Measurements from ENCODE around the gene PPP1R12B.
"Not testable (repeated sequence)": the region's sequence is repeated elsewhere in the genome, so short reads cannot be mapped to it uniquely, and the experiment has no call there.

Gene PPP1R12B

DNA sequence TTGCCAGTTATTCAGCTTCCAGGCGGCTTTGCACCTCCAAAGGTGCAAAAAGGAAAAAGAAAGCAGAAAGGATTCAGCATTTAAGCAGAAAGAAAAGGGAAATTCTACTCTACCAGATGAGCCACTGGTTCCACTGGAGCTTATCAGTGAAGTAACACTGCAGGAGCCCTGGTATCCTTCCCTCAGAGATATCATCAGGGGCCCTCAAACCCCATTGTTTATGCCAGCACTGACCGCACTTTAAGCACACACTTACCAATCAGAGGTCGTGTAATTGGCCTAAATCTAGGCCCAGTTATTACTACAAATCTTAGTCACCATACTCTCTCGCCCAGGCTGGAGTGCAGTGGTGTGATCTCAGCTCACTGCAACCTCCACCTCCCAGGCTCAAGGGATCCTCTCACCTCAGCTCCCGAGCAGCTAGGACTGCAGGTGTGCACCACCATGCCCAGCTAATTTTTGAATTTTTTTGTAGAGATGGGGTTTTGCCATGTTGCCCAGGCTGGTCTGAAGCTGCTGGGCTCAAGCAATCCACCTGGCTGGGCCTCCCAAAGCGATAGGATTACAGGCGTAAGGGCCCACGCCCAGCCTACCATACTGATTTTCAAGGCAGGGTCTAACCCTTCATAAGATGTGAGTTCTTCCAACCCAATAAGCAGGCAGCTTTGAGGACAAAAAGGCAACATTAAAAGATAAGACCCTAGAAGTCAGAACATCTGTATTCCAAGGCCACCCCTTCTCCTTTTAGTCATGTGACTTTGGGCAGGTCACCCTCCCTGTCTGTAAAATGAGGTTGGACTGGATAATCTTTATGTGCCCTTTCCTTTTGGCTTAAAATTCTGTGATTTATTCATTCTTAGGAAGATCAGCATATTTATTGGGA is 236.4 kb downstream of the PPP1R12B start:
- no peak for DNase-seq (ENCODE audit: low spot score)

DNA sequence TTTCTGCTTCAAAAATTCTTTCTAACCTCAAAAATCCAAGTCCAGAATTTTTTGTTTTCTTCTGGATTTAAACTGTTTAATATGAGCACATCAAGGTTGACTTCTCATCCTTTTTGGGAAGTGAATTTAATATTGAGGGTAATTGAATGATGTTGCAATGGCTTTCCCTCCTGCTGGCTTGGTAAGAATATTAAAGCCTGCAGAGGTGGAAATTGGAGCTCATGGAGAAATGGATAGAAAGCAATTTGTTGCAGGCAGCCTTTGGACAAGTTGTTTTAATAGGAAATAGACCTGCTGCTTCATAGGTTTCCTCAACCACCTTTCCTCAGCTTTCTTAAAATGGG is 237.1 kb downstream of the PPP1R12B start:
- DNase-seq (ENCODE audit: low spot score) = no peak

DNA sequence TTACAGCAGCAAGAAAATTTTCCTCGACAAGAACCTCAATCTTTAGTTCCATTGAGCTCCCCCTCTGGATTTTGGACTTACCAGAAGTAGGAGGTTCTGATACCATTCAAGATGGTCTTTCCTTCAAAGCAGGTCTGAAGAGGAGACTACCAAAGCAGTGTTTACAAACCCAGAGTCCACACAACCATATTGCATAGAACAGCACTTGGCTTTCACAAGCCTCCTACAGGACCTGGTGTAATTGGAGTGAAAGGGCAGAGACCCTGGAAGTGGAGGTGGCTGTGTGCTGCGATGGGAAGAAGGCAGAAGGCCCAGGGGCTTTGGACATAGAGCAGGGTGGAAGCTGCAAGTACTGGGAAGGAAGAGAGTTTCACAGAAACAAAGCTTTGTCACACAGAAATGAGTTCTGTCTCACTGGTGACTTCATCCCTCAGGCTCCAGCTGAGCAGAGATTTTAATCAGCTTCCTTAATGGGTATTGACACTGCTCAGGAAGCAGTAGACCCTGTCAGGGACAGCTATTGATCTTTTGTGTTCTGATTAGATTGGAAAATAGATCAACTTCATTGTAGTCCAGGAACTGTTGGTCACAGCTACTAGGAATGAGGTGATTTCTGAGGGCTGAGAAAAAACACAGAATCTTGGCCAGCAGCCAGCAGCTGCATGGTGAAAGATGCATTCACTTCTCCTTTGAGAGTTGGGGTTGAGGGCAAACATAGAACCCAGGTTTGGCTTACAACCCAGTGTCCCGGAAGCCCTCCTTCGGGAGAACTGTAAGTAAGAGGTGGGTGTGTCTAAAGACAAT is 237.7 kb downstream of the PPP1R12B start:
- no peak for DNase-seq (ENCODE audit: low spot score)

DNA sequence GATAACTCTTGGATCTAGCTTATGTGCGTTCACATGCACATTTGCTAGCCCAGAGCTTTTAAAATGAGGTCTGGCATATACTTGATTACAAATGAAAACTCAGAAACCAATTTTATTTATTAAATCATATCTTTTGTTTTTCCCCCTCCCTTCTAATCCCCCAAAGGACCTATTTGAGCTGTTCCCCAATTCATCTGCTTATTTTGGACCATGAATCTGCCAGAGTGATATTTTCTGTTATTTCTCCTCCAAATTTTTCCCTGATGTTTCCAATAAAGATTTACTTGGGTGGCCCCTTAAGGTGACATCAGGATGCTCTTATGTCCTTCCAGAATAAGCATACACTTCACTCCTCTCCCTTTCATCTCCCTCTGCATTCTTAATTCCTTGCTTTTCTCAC is 238.4 kb downstream of the PPP1R12B start:
- DNase-seq (ENCODE audit: low spot score) = no peak

DNA sequence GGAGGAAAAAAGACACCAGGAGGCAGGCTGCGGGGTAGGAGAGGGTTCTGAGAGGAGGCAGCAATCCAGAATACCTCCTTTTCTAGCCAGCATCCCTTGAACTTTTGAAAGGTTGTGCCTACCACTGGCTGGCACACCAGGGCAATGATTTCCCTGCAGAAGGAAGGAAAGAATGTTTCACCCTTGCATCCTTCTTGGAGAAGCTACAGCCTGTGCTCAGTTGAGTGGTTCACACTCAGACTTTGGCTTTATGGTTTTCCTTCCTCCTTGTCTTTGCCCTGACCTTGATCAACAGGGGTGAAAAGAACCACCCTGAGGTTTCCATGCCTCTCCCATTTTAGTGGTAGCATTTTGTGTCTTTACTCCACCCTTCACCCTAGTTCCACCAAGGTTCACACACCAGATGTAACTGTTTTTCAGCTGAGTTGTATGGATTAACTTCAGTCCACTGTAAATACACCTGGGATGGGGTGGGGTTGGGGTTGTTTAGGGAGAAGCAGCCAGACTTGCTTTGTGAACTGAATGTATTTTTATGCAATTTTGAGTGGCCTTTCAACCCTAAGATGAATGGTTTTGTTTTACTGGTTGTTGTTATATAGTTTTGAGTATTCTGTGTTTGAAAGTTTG is 239.5 kb downstream of the PPP1R12B start:
- no peak for DNase-seq (ENCODE audit: low spot score)

DNA sequence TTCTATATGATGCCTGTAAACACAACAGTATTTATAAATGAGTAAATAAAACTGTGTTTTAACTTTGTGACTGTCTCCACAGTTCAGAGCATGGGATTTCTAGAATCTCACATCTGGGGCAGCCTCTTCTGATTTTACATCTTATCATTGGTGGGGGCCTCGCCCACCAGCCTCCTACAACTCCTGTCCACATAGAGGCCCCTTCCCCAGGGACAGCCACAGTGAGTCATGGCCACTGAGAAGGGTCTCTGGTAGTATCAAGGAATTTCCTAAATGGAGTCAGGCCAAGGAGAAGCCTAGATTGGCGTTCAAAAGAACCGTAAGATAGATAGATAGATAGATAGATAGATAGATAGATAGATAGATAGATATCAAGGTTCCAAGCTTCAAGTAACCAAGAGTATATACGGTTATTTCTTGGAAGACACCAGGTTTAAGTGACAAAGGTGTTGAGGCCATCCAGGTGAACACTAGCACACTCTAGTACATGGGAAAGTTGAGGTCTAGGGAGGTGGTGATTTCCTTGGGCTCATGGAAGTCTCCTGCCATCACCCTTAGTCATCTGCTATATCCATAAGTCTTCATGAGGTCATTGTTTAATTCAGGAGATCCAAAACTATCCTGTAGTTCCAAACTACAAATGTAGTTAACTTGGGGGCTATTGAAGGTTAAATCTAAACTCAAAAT is 240.1 kb downstream of the PPP1R12B start:
- DNase-seq (ENCODE audit: low spot score) = no peak

DNA sequence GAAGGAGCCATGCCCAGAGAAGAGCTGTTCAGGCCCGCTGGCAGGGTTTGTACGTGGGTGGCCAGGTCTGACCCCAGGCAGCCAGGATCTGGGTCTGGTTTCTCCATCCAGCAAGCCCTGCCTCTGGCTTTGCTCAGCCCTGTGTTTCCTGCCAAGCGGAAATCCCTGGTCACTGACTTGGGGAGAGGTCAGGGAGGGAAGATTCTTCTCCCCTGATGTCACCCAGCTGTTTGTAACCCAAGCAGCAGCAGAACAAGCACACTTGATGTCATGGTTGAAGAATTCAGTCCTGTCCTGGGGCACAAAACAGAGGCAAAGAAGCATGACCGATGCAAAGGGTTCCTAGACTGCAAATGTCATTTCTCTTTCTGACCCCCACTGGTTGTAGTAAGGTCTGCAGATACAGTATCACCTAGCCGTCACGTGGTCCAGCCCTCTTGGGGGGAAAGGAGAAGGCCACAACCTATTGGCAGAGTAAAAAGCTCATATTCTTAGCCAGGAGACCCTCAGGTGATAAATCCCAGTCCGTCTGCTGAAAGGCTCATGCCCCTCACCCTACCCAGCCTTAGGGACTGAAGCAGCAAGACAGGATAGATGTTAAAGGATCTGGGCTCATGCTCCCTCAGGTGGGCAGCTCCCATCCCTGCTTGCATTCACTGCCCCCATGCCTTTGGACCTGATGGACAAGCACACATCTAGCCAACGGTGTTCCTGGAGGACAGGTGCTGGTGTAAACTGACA is 240.9 kb downstream of the PPP1R12B start:
- DNase-seq (ENCODE audit: low spot score) = peak; percentile 59

DNA sequence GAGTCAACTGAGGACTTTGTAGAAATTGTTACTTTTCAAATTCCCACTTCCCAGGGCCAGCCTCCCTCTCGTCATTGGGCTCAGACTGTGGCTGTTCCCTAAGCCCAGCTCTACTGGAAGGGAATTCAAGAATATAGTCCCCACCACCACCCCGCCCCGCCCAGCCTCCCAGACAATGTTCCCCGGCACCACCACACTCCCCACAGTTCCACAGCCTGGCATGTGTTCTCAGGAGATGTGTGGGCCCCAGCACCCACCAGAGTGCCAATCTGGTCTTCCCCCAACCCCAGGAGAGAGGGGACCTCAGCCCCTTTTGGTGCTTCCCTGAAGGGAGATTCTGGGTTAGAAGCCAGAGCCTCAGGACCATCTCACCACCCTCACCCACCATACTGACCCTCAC is 241.6 kb downstream of the PPP1R12B start:
- DNase-seq (ENCODE audit: low spot score) = no peak

DNA sequence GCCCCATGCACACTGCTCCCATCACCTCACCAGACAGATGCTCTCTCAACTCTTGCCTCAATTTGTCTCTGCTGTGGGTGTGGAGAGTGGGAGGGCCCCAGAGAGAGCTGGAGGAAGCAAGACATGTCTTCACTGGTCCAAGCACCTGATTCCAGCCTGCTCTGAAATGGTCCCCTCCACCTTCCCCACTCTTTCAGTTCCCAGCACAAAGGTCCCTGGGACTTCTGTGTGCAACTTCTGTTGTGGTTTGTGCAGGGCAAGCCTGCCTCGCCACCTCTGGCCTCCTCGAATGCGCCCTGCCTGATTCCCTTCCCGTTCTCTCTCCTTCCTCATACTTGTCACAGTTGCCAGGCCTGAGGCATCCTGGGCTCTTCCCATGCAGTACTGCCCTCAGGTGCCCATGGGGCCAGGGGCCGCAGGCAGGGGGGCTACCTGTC is 242.5 kb downstream of the PPP1R12B start:
- no peak for DNase-seq (ENCODE audit: low spot score)

DNA sequence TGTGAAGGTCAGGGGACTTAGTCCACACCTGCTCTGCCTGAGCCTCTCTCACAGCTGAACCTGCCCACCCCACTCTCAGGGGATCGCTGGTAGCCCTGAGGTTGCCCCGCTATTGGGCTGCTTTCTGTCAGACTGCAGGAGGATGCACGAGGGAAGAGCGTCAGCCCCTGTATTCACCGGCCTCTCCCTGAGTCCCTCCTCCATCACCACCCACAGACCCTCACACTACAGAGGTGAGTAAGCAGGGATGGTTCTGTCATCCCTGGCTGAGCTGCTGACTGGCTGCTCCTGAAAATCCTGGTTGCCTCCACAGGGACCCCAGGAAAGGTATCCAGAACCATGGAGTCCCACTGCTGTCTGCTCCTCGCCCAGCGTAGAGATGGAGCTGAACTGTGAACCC is 243.0 kb downstream of the PPP1R12B start:
- no peak for DNase-seq (ENCODE audit: low spot score)

DNA sequence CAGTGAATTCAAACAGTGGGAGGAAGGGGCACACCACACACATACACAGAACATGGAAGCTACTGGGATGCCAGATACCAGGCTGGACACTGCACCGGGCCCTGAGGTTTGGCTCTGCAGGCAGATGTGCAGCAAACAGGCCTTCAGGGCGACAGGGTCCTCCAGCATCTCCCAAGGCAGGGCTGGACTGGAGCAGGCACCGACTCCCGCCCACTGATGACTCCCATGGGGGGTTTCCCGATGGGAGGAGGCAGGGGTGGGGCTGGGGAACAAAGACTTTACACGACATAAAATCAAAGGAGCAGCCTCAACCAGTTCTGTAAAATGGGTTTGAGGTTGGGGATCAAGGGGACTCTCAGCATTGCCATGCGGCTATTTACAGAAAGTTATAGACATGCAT is 243.6 kb downstream of the PPP1R12B start:
- DNase-seq (ENCODE audit: low spot score) = no peak

DNA sequence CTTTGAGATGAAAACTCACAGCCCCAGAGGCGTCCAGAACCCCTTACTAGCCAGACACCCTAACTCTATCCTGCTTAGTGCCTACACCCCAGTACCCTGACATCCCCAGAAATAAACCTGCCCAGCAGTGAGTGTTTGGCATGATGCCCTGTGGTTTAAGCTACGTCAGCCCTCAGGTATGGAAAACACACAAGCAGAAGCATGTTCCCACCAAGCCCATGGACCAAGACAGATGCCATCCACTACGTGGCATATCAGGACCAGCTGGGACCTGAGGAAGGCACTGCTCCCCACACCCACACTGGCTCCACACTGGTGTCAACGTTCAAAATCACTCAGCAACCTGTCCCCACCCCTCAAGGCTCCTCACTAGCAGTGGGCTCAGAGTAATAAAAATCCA is 245.3 kb downstream of the PPP1R12B start:
- no peak for DNase-seq (ENCODE audit: low spot score)

DNA sequence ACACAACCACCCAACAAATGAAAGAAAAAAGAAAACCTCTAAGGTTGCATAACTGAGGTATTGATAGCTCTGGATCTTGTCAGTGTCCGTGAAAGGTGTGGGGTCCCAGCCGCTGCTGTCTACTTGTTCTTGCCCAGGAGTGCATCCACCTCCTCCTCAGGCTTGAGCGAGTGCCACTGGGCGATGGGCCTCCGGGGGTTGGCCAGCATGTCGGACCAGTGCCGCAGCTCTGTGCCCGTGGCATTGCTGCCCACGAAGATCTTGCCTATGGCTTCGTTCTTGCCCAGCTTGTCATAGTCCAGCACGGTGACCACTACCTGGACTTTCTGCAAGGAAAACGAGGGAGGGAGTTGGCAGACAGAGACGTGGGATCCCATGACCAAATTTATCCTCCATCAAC is 248.1 kb downstream of the PPP1R12B start:
- DNase-seq (ENCODE audit: low spot score) = no peak

DNA sequence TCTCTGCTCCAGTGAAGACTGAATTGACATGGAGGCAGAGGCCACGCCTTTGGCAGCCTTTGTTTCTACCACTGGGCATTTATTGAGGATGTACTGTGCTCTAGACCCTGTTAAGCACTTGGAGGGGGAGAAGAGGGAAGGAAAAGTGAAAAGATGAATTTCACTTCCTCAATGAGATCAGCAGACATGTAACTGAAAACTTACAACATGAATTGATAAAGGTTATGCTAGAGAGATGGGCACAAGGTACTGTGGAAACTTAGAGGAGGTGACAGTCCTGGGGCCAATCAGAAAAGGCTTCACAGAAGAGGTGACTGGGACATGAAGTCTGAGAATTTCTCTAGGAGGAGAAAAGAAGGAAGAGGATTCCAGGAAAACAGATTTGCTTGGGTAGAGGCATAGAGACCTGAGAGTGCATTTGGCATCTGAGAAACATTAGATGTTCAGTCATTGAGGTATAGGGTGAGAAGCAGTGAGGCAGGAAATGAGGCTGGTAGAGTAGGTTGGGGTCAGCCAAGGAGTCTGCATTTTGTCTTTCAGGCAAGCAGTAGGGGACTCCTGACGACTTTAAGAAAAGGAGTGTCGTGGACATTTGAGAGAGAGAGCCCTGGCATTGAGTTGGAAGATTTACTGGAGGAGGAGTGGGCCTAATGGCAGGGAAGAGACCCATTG is 248.7 kb downstream of the PPP1R12B start:
- DNase-seq (ENCODE audit: low spot score) = no peak

DNA sequence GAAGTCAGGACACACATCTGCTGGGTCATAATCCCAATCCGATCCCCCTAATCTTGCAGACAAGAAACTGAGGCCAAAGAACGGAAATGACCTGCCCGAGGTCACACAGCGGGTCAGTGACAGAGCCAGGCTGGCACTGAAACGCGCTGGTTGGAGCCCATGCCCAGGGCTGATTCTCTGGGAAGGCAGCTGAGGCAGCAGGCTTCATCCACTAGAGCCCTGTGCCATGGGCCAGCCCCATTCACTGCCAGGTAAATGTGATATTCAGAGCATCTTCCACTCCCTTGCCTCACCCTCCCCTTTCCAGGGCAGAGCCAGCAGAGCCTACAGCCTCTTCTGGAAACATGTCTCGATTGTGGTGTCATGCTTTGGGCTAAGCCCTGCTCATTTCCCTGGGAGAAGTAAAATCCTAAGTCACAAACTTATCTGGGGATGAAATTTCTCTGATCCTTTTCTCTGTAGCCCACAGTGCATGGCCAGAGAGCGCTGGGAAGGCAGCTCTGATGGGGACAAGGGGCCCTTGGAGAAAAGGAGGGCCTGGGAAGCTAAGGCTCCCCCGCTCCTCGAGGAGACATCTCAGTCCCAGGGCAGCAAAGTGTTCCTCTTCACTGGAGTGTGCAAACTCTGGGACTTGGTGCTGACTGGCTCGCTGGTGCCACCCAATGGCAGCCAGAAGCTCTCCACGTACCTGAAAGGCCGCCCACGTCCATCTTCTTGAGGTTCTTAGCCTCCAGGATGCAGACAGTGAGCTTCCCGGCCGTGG is 251.4 kb downstream of the PPP1R12B start:
- peak; percentile 81 for DNase-seq (ENCODE audit: low spot score)

DNA sequence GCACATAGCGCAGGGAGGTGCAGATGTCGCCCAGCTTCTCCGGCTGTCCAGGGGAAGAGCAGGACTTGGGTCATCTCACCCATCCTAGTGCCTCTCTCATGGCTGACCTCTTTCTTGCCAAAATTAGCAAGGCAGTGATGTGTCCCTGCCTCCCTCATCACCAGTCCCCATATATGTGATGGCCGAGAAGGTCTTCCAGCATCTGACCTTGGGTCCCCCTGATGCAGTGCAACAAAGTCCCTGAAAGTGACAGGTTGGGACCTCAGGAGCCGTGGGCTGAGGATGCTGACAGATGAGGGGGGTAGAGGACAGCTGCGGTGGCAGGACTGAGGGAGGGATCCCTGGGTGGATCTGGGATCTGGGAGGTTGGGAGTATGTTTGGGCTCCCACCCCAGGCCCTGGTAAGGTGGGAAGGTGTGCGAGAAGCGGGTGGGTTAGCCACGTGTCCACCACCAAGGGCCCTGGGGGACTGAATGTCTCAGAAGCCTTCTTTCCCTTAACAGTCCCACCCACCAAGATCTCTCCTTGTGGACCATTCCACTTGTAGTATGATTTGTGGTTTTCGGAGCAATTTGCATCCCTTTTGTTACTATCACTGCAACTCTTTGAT is 252.0 kb downstream of the PPP1R12B start:
- DNase-seq (ENCODE audit: low spot score) = no peak

DNA sequence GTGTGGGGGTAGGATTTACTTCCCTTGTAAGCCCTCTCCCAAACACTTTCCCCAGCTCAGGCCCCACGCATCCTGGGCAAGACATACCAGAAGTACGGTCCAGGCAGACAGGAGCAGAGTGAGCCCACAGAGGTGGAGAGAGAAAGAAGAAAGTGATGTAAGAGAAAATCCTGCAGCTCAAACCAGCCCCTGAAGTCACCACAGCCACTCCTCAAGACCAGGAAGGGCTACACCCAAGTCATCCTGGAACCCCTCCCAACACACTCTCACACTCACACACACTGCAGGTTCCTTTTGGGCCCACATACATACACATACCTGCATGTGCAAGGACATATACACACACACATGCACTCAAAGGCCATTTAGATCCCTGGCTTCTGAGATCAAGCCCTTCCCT is 254.9 kb downstream of the PPP1R12B start:
- DNase-seq (ENCODE audit: low spot score) = no peak

DNA sequence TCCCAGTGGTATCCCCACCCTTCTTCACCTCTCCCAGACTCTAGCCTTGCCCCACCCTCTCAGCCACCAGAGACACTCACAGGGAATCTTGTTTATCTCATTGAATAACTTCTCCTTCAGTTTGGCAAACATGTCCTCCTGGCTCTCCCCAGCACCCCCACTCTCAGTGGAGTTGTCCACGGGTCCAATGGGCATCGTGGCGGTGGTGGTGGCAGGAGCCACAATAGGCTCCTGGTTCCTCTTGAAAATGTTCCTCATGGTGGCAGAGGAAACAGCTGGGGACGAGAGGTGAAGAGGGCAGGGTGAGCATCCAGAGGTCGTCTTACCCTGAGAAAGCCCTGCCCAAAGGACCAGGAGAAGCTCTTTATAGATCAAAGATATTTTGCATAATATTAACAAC is 257.0 kb downstream of the PPP1R12B start:
- DNase-seq (ENCODE audit: low spot score) = no peak

DNA sequence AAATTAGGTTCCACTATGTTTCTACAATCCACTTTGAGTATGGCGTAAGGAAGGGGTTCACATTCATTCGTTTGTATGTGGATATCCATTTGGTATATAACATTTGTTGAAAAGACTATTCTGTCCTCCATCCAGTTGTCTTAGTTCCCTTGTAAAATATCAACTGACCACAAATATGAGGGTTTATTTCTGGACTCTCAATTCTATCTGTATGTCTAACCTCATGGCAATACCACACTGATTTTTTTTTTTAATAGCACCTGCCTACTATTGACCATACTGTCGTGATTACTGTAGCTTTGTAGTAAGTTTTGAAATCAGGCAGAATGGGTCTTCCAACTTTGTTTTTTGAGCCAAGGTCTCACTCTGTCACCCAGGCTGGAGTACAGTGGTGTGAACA is 263.5 kb downstream of the PPP1R12B start:
- not testable (repeated sequence) for DNase-seq (ENCODE audit: low spot score)

DNA sequence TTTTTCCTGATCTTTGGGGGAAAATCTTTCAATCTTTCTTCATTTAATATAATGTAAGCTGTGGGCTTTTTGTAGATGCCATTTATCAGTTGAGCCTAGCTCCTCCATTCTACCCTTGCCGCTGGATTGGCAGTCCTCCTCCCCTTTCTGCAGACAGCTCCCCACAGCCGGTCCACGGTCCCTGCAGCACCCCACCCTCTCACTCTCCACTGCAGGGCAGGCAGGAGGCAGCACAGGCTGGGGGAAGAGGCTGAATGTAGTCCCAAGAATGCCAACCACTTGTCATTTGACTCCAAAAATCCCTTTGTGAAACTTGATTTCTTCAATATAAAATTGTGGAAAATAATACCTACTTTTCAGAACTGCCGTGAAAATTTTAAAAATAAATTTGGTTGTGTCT is 265.1 kb downstream of the PPP1R12B start:
- DNase-seq (ENCODE audit: low spot score) = no peak
